CD4-positive, alpha-beta T cell (primary cell): ENCODE data around the gene RBM17. TPM values are rescaled to one million over a fixed set of nuclear protein-coding genes. Genes with fewer than 3 reads are reported as not detected.

ENCODE experiments used
- ATAC-seq: fragments of 200-7000 bp; cut with Tn5 transposase; one replicate; pipeline ENCODE4 v1.10.0; 2022; ENCODE audit warnings: mild to moderate bottlenecking; ENCODE audit not compliant: poor library complexity
- CTCF ChIA-PET: fragments of 350-600 bp; sonication (Branson Sonifier 250); formaldehyde crosslinking; loops from one replicate; lab custom pipeline; 2021; ENCODE audit warnings: antibody characterized with exemption, inconsistent platforms; lab: Charles Lee
- POLR2A ChIA-PET: fragments of 350-600 bp; sonication (Branson Sonifier 250); formaldehyde crosslinking; loops from one replicate; lab custom pipeline; 2021; ENCODE audit warnings: antibody characterized with exemption, inconsistent platforms; lab: Charles Lee
- DNase-seq, 14 experiments: peaks; one replicate each; pipeline ENCODE4 v3.0.0-alpha.2; 2013 to 2020; ENCODE audit warnings: mixed read lengths in 2 of 14
- H3K27ac ChIP-seq, 2 donors: one replicate each; pipeline versions ENCODE4 v1.5.1 to v1.7.0; 2013; ENCODE audit warnings: low read length in 2 of 2, low read depth in 1 of 2, mild to moderate bottlenecking in 1 of 2
- H3K27me3 ChIP-seq, 2 experiments: 1 replicate in 1 of 2; 2 replicates in 1 of 2; pipeline versions ENCODE4 v1.6.1 to v1.7.0; 2013; ENCODE audit warnings: low read length in 2 of 2, control low read depth in 1 of 2, mild to moderate bottlenecking in 1 of 2, moderate library complexity in 1 of 2; ENCODE audit not compliant: insufficient read depth in 2 of 2, control insufficient read depth in 1 of 2
- H3K36me3 ChIP-seq: one replicate; pipeline ENCODE4 v1.6.1; 2013; ENCODE audit warnings: low read length, control low read depth; ENCODE audit not compliant: insufficient read depth
- H3K4me1 ChIP-seq: one replicate; pipeline ENCODE4 v1.6.1; 2013; ENCODE audit warnings: low read length, control low read depth; ENCODE audit not compliant: insufficient read depth
- H3K4me3 ChIP-seq: one replicate; pipeline ENCODE4 v1.5.1; 2013; ENCODE audit warnings: mild to moderate bottlenecking, low read length, moderate library complexity
- H3K9me3 ChIP-seq, 2 experiments: 1 replicate in 1 of 2; 2 replicates in 1 of 2; pipeline versions ENCODE4 v1.6.1 to v1.7.0; 2013; ENCODE audit warnings: low read length in 2 of 2, mild to moderate bottlenecking in 2 of 2, control low read depth in 1 of 2, moderate library complexity in 1 of 2; ENCODE audit not compliant: control insufficient read depth in 1 of 2, insufficient read depth in 1 of 2
- H3K27ac Mint-ChIP-seq: one replicate; pipeline ENCODE4 v1.8.0; 2020; ENCODE audit warnings: mixed read lengths
- H3K27me3 Mint-ChIP-seq: one replicate; pipeline ENCODE4 v1.8.0; 2021; ENCODE audit warnings: mixed read lengths
- H3K36me3 Mint-ChIP-seq: one replicate; pipeline ENCODE4 v1.8.0; 2021; ENCODE audit warnings: low read depth, mixed read lengths
- H3K4me1 Mint-ChIP-seq: one replicate; pipeline ENCODE4 v1.8.0; 2021; ENCODE audit warnings: low read depth, mixed read lengths
- H3K4me3 Mint-ChIP-seq: one replicate; pipeline ENCODE4 v1.8.0; 2020; ENCODE audit warnings: mild to moderate bottlenecking, mixed read lengths
- H3K9me3 Mint-ChIP-seq: one replicate; pipeline ENCODE4 v1.8.0; 2020; ENCODE audit warnings: mixed read lengths
- intact Hi-C, 2 experiments: fragments of 100-400 bp; cut with DNase I in 1 of 2; cut with micrococcal nuclease in 1 of 2; formaldehyde crosslinking; loops; one replicate each; pipeline versions ENCODE4 v1.15.1 to v1.9.0; 2023 to 2025; cut with DNase I, micrococcal nuclease
- total RNA-seq, 174 experiments: library from RNA in 2 of 174; stranded (reverse) in 2 of 174; gene quantifications; one replicate each; pipeline ENCODE4 v1.2.3 and lab custom pipeline; 2021 to 2026
- TF ChIP-seq, protein P1 (sequence below): fragments of 200-600 bp; IDR thresholded peaks from one replicate; pipeline ENCODE4 v1.8.0; 2022; ENCODE audit warnings: antibody characterized with exemption, mild to moderate bottlenecking

RBM17 gene
- total RNA-seq, 2 experiments from 2014 or later: 143 to 150 TPM

DNA sequence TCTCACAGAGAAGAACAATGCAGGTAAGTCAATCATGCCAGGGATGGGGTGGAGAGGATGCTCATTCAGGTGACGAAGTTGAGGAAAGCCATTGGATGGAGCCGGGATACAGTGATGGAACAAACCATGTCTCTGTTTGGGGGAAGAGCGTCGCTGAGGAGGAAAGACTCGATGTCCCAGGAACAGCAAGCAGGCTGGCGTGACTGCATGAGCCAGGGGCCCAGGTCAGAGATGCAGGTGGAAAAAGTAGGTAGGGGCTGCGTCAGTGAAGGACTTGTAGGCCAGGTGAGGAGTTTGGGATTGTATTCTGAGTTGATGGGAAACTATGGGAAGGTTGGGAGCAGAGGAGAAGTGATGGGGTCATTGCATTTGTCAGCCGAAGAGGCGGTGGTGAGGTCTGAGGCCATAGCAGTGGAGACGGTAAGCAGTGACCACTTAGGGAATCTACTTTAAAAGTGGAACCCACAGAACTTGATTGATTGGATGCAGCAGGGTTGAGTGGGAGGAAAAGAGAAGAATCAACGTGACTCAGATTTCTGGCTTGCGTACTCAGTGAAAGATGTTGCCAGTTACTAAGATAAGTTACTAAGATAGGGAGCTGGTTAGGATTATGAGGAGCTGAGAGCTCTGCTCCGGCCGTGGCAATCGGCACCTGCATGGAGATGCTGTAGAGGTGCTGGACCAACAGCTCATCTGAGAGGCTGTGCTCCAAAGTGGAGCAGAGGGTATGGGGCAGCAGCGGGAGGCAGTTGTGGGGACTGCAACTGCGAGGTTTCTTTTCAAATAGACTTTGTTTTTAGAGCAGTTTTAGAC is 14.1 kb upstream of the RBM17 start:
- no peak for DNase-seq
- no peak overlapping the region for H3K4me3 ChIP-seq
- H3K36me3 ChIP-seq: no peaks in the 10 kb centered on the region
- H3K9me3 ChIP-seq: no peaks in the 10 kb centered on the region
- Mint-ChIP-seq H3K4me1 (peaks cover 45% of the 10 kb centered on the region), H3K27ac (no peak overlapping the region), H3K9me3 (no peaks in the 10 kb centered on the region), H3K27me3 (no peaks in the 10 kb centered on the region), H3K36me3 (no peaks in the 10 kb centered on the region), H3K4me3 (no peak overlapping the region)
- no peak overlapping the region for H3K27ac ChIP-seq
- TF ChIP-seq, protein P1, sequence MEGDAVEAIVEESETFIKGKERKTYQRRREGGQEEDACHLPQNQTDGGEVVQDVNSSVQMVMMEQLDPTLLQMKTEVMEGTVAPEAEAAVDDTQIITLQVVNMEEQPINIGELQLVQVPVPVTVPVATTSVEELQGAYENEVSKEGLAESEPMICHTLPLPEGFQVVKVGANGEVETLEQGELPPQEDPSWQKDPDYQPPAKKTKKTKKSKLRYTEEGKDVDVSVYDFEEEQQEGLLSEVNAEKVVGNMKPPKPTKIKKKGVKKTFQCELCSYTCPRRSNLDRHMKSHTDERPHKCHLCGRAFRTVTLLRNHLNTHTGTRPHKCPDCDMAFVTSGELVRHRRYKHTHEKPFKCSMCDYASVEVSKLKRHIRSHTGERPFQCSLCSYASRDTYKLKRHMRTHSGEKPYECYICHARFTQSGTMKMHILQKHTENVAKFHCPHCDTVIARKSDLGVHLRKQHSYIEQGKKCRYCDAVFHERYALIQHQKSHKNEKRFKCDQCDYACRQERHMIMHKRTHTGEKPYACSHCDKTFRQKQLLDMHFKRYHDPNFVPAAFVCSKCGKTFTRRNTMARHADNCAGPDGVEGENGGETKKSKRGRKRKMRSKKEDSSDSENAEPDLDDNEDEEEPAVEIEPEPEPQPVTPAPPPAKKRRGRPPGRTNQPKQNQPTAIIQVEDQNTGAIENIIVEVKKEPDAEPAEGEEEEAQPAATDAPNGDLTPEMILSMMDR: no peak
- ATAC-seq: no peak
- ChIA-PET CTCF (interaction anchor here (5.1 kb wide), 1 partner anchor 12 kb away, joined by 36 read pairs; no protein-coding TSS in a partner anchor), POLR2A (interaction anchor here (7.4 kb wide), 1 partner anchor 12 kb away, joined by 51 read pairs; no protein-coding TSS in a partner anchor)
- H3K27me3 ChIP-seq: no peaks in the 10 kb centered on the region
- H3K4me1 ChIP-seq: peaks cover 33% of the 10 kb centered on the region
- intact Hi-C loops: no loop called here

DNA sequence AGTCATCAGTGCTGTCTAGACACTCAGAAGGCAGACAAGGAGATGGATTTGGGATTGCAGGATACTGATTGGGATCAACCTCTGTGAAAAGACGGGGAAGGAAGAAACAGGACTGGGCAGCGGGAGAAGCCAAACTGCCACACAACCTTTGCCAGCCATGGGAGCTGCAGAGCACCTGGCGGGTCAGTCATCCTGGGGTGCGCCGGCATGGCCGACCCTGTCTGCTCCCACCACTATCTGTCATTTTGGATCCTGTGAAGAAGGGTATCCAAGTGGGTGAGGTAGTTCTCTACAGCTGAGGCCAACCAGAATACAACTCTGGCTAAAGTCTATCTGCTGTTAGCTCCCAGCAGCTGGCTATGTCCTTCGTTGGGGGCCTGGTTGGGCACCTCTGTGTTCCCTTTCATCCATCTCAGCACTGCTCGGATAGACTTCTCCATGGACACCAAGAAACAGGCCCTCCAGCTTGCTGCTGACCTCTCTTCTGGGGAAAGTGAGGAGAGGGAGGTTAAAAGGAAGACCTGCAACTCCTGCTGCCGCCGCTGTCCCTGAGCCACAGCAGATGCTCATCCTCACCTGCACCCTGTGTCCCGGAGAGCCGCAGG is 11.7 kb upstream of the RBM17 start:
- intact Hi-C loops: no loop called here
- Mint-ChIP-seq H3K27me3 (no peaks in the 10 kb centered on the region), H3K36me3 (no peaks in the 10 kb centered on the region), H3K4me3 (no peak overlapping the region), H3K4me1 (peaks cover 21% of the 10 kb centered on the region), H3K9me3 (no peaks in the 10 kb centered on the region), H3K27ac (no peak overlapping the region)
- Histone ChIP-seq H3K4me3 (no peak overlapping the region), H3K4me1 (peaks cover 9% of the 10 kb centered on the region), H3K27me3 (no peaks in the 10 kb centered on the region), H3K9me3 (no peaks in the 10 kb centered on the region), H3K27ac (no peak overlapping the region), H3K36me3 (no peaks in the 10 kb centered on the region)
- TF ChIP-seq, protein P1: no peak
- ChIA-PET POLR2A (no interaction called here), CTCF (interaction anchor here (1.2 kb wide), 1 partner anchor 9 kb away, joined by 4 read pairs; no protein-coding TSS in a partner anchor)
- ATAC-seq (no peak), DNase-seq (no peak)

DNA sequence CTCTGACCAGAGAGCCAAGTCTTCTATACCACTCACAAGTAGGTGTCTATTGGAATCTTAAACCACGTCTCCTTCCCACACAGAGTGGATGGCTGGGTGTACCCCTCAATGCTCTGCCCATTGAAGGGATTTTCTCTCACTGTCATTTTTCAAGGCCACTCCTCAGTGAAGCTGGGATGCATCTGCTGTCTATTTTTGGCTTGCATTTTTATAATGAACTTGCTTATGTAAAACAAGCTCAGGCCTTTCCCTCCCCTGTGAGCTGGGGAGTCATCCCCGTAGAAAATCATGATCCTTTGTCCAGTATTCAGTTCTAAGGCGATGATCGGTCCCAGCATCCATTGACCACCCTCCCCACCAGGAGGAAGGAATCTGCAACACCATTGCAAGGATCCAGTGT is 9.8 kb upstream of the RBM17 start:
- Mint-ChIP-seq H3K36me3 (no peaks in the 10 kb centered on the region), H3K27me3 (no peaks in the 10 kb centered on the region), H3K4me3 (no peak overlapping the region), H3K4me1 (peaks cover 25% of the 10 kb centered on the region), H3K27ac (no peak overlapping the region), H3K9me3 (no peaks in the 10 kb centered on the region)
- DNase-seq (no peak), ATAC-seq (no peak)
- POLR2A ChIA-PET: no interaction called here
- CTCF ChIA-PET: no interaction called here
- no peaks in the 10 kb centered on the region for H3K27me3 ChIP-seq
- no peaks in the 10 kb centered on the region for H3K36me3 ChIP-seq
- no peak overlapping the region for H3K27ac ChIP-seq
- no peaks in the 10 kb centered on the region for H3K9me3 ChIP-seq
- H3K4me3 ChIP-seq: no peak overlapping the region
- H3K4me1 ChIP-seq: peaks cover 22% of the 10 kb centered on the region
- TF ChIP-seq, protein P1: no peak
- intact Hi-C loops: no loop called here
